K562 (cell line): ENCODE data around the gene LILRB3. TPM values are rescaled to one million over a fixed set of nuclear protein-coding genes. Genes with fewer than 3 reads are reported as not detected.
A peak's percentile ranks its signal among the peaks of the same experiment; 100 is the strongest.
"Not testable (repeated sequence)": the region's sequence is repeated elsewhere in the genome, so short reads cannot be mapped to it uniquely, and the experiment has no call there.

Experiments
- ATAC-seq: fragments of 200-7000 bp; cut with Tn5 transposase; 3 replicates; pipeline ENCODE4 v1.9.1; 2020; ENCODE audit warnings: moderate library complexity
- BruUV-seq: library from RNA; stranded (reverse); fragments of 400-500 nt; replicated peaks from 2 replicates; lab custom pipeline; 2021; lab: Mats Ljungman, UMichigan
- CTCF ChIA-PET: fragments of 300-600 bp; formaldehyde crosslinking; extraction: SDS; loops from one replicate; lab custom pipeline; 2021; ENCODE audit warnings: low intra/inter-chr PET ratio; lab: Yijun Ruan, JAX
- POLR2A ChIA-PET: fragments of 300-600, 350-650 bp; sonication (Branson Sonifier 250); formaldehyde crosslinking; extraction: SDS; loops from one replicate; lab custom pipeline; 2021; ENCODE audit warnings: antibody characterized with exemption, inconsistent platforms; lab: Yijun Ruan, JAX
- DNase-seq, 4 experiments: peaks; one replicate each; pipeline versions ENCODE4 v3.0.0 to v3.0.0-alpha.2; 2011 to 2018; ENCODE audit warnings: low spot score in 3 of 4, mixed read lengths in 3 of 4; ENCODE audit errors: extremely low read depth in 1 of 4
- FAIRE-seq: peaks from 2 replicates; lab custom pipeline; 2011; peaks lifted over from hg19 to GRCh38; lab: Jason Lieb, UNC
- H2AFZ ChIP-seq: 2 replicates; pipeline ENCODE4 v1.6.0; 2011; ENCODE audit warnings: low read depth, low read length, control low read depth, inconsistent platforms
- H3K27ac ChIP-seq: fragments of 200-600 bp; 3 replicates; pipeline ENCODE4 v1.8.0; 2011; ENCODE audit warnings: low read depth, mild to moderate bottlenecking, control low read depth, inconsistent platforms, low read length, moderate library complexity, mixed read lengths; ENCODE audit errors: extremely low read depth
- H3K27me3 ChIP-seq, 2 experiments: fragments of 300-600 bp in 1 of 2; 2 replicates in 1 of 2; 3 replicates in 1 of 2; pipeline versions ENCODE4 v1.6.0 to v1.8.0; 2011; ENCODE audit warnings: inconsistent platforms in 2 of 2, low read length in 2 of 2, mild to moderate bottlenecking in 1 of 2, mixed read lengths in 1 of 2, moderate library complexity in 1 of 2; ENCODE audit not compliant: control insufficient read depth in 2 of 2, insufficient read depth in 2 of 2
- H3K36me3 ChIP-seq: fragments of 300-600 bp; 3 replicates; pipeline ENCODE4 v1.8.0; 2011; ENCODE audit warnings: mild to moderate bottlenecking, low read length, inconsistent platforms; ENCODE audit not compliant: control insufficient read depth, insufficient read depth
- H3K4me1 ChIP-seq, 2 experiments: fragments of 200-600 bp in 1 of 2; replicated peaks in 1 of 2; 2 replicates in 1 of 2; 3 replicates in 1 of 2; pipeline versions ENCODE4 v1.5.1 to v1.8.0; 2011; ENCODE audit warnings: inconsistent platforms in 2 of 2, low read length in 2 of 2, mild to moderate bottlenecking in 1 of 2, mixed read lengths in 1 of 2, moderate library complexity in 1 of 2; ENCODE audit not compliant: control insufficient read depth in 2 of 2, insufficient read depth in 2 of 2
- H3K4me2 ChIP-seq: 2 replicates; pipeline ENCODE4 v1.6.1; 2011; ENCODE audit warnings: low read length, control low read depth, inconsistent platforms, mixed read lengths; ENCODE audit not compliant: insufficient read depth
- H3K4me3 ChIP-seq: fragments of 200-600 bp; sonication (generic), shearing (Covaris generic); 2 replicates; pipeline ENCODE4 v1.5.1; 2016; ENCODE audit warnings: control low read depth, inconsistent platforms
- H3K79me2 ChIP-seq: fragments of 200-600 bp; 3 replicates; pipeline ENCODE4 v1.8.0; 2011; ENCODE audit warnings: low read length, inconsistent platforms; ENCODE audit not compliant: control insufficient read depth, insufficient read depth
- H3K9ac ChIP-seq, 2 experiments: 2 replicates each; pipeline versions ENCODE4 v1.6.0 to v1.6.1; 2011; ENCODE audit warnings: low read depth in 2 of 2, low read length in 2 of 2, control low read depth in 1 of 2, inconsistent platforms in 1 of 2, mild to moderate bottlenecking in 1 of 2, mixed read lengths in 1 of 2; ENCODE audit not compliant: insufficient read depth in 1 of 2
- H3K9me1 ChIP-seq: one replicate; pipeline ENCODE4 v1.6.0; 2011; ENCODE audit warnings: inconsistent platforms, mild to moderate bottlenecking, low read length, moderate library complexity; ENCODE audit not compliant: control insufficient read depth, insufficient read depth
- H3K9me3 ChIP-seq: replicated peaks from 2 replicates; pipeline ENCODE4 v1.5.1; 2011; ENCODE audit warnings: low read depth, low read length, inconsistent platforms; ENCODE audit not compliant: control insufficient read depth, insufficient read depth
- H4K20me1 ChIP-seq: replicated peaks from 2 replicates; pipeline ENCODE4 v1.6.1; 2011; ENCODE audit warnings: low read length, inconsistent platforms, mixed read lengths; ENCODE audit not compliant: control insufficient read depth, insufficient read depth
- HMGN3 ChIP-seq: IDR thresholded peaks from 2 replicates; pipeline ENCODE4 v1.6.1; 2011; ENCODE audit warnings: borderline replicate concordance, low read depth, mild to moderate bottlenecking, mixed read lengths, low read length; ENCODE audit not compliant: insufficient read length; ENCODE audit errors: extremely low read depth
- LEF1 ChIP-seq: fragments of 450-650 bp; IDR thresholded peaks from 2 replicates; pipeline ENCODE4 v1.6.1; 2016; ENCODE audit warnings: mild to moderate bottlenecking
- NFRKB ChIP-seq: fragments of 450-650 bp; IDR thresholded peaks from 2 replicates; pipeline ENCODE4 v1.6.1; 2016; ENCODE audit warnings: low read depth
- POLR2G ChIP-seq: fragments of 200-400 bp; formaldehyde crosslinking; IDR thresholded peaks from 2 replicates; pipeline ENCODE4 v1.6.1; 2017; ENCODE audit warnings: low read depth, mild to moderate bottlenecking, antibody characterized with exemption, low read length, moderate library complexity
- WGBS: fragments of 100-300 bp; shearing (Covaris generic); methylation state at CpG from one replicate; pipeline ENCODE4 v1.1.6; 2016; ENCODE audit warnings: low coverage, mixed read lengths; ENCODE audit not compliant: insufficient coverage; ENCODE audit errors: missing lambda C conversion rate; 5-methylcytosine and 5-hydroxymethylcytosine counted together
- in situ Hi-C: fragments of 300-500 bp; cut with MboI; formaldehyde crosslinking; loops from 4 replicates; pipeline ENCODE4 v1.15.0; 2018; ENCODE audit warnings: inconsistent platforms, mixed read lengths
- intact Hi-C: fragments of 100-400 bp; cut with micrococcal nuclease; formaldehyde crosslinking; loops from 2 replicates; pipeline ENCODE4 v1.14.2; 2022
- polyA plus RNA-seq, 8 experiments: library from polyadenylated mRNA; depleted of rRNA in 4 of 8; stranded (reverse) in 5 of 8; unstranded in 3 of 8; fragments of >200 nt; fragmentation: Nextera tagmentation in 2 of 8; fragmentation: Illumina TruSeq in 1 of 8; extraction: Ambion mirVana in 2 of 8; extraction: Trizol in 1 of 8; gene quantifications; 2 replicates each; pipeline versions ENCODE4 v1.2.1 to v1.2.3, GENCODE V29; 2011 to 2014; ENCODE audit warnings: inconsistent platforms in 1 of 8, missing spikeins in 1 of 8
- total RNA-seq, 7 experiments: library from RNA; depleted of rRNA in 6 of 7; stranded (reverse); fragments of >200 nt in 6 of 7; fragmentation: Illumina TruSeq in 2 of 7; extraction: Trizol in 2 of 7; gene quantifications; 2 replicates each; pipeline versions ENCODE4 v1.2.1 to v1.2.3, GENCODE V29; 2011 to 2021; ENCODE audit warnings: low replicate concordance in 1 of 7
- TF ChIP-seq, protein P1 (sequence below): fragments of 450-650 bp; formaldehyde crosslinking; IDR thresholded peaks from 2 replicates; pipeline ENCODE4 v1.4.0; 2022; ENCODE audit warnings: missing genetic modification characterization

Gene LILRB3
- total and polyA plus RNA-seq, 9 of the 15 experiments (the other 6 are each of a cell fraction or from before 2014, with no cell fraction given), result 0.01 to 0.09 TPM; not detected in 7

- TF ChIP-seq, protein P1, sequence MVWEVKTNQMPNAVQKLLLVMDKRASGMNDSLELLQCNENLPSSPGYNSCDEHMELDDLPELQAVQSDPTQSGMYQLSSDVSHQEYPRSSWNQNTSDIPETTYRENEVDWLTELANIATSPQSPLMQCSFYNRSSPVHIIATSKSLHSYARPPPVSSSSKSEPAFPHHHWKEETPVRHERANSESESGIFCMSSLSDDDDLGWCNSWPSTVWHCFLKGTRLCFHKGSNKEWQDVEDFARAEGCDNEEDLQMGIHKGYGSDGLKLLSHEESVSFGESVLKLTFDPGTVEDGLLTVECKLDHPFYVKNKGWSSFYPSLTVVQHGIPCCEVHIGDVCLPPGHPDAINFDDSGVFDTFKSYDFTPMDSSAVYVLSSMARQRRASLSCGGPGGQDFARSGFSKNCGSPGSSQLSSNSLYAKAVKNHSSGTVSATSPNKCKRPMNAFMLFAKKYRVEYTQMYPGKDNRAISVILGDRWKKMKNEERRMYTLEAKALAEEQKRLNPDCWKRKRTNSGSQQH (CRISPR knock-in tag), result 0 out of 2 replicates have a peak, but pooled peaks have one; percentile 26
- no peak for TF ChIP-seq HMGN3
- TF ChIP-seq LEF1, result no peak
- no peak for TF ChIP-seq NFRKB
Measured at GRCh38 chr19:54172471-54173358, 50.1 kb downstream of the LILRB3 start, which contains the start of gene TMC4 (continued).

DNA sequence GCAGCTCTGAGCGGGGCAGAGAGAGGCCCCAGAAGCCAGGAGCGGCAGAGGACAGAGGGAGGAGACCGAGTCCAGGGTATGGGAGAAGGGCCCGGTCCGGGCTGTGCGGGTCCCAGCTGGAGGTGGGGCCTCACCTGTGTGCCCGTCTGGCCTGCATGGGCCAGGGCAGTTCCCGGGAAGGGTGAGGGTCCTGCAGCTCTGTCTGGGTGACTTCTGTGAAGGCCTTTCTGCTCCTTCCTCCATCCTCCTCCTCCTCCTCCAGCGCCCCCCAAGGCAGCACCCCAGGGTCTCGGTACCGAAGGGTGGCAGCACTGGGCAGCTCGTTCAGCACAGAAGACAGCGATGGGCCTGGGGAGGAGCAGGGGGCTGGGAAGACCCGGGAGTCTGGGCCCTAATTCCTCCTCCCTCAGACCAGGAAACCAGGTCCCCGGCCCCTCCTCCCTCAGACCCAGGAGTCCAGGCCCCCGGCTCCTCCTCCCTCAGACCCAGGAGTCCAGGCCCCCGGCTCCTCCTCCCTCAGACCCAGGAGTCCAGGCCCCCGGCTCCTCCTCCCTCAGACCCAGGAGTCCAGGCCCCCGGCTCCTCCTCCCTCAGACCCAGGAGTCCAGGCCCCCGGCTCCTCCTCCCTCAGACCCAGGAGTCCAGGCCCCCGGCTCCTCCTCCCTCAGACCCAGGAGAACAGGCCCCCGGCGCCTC is 50.9 kb downstream of the LILRB3 start:
- H3K79me2 ChIP-seq, H3K9ac ChIP-seq, H3K9me3 ChIP-seq, H4K20me1 ChIP-seq, FAIRE-seq, ATAC-seq, H3K27ac ChIP-seq, H3K27me3 ChIP-seq, H3K4me3 ChIP-seq, BruUV-seq, H3K9me1 ChIP-seq, in situ Hi-C loops, H3K4me2 ChIP-seq, H2AFZ ChIP-seq, intact Hi-C loops: not testable (repeated sequence)
- peaks cover 2 to 46% of the 10 kb centered on the region in 2 experiments; a peak in 2 of 5 replicates for H3K4me1 ChIP-seq
- peak in 1 of 4 experiments; percentile 3 for DNase-seq
- WGBS, result 67% methylated on average over 13 of the region's 23 CpGs
- TF ChIP-seq POLR2G, result peak; percentile 74
- POLR2A ChIA-PET, result interaction anchor here (0.7 to 2.1 kb wide), 5 partner anchors 18 to 77 kb away, joined by 3 to 12 read pairs (median 4); partner anchors contain the start of genes MBOAT7 and TSEN34
- H3K36me3 ChIP-seq, result peaks cover 10% of the 10 kb centered on the region; the same call in 2 of the 3 replicates
- CTCF ChIA-PET, result interaction anchor here (5.9 kb wide), 1 partner anchor 59 kb away, joined by 37 read pairs; no protein-coding TSS in a partner anchor
